Measurements from ENCODE around the gene IGSF11. TPM values are rescaled to one million over a fixed set of nuclear protein-coding genes. Genes with fewer than 3 reads are reported as not detected.

The IGSF11 gene
- total RNA-seq, 4 donors from 2014 or later, result 17.7 to 72.3 (median 34.7) TPM

DNA sequence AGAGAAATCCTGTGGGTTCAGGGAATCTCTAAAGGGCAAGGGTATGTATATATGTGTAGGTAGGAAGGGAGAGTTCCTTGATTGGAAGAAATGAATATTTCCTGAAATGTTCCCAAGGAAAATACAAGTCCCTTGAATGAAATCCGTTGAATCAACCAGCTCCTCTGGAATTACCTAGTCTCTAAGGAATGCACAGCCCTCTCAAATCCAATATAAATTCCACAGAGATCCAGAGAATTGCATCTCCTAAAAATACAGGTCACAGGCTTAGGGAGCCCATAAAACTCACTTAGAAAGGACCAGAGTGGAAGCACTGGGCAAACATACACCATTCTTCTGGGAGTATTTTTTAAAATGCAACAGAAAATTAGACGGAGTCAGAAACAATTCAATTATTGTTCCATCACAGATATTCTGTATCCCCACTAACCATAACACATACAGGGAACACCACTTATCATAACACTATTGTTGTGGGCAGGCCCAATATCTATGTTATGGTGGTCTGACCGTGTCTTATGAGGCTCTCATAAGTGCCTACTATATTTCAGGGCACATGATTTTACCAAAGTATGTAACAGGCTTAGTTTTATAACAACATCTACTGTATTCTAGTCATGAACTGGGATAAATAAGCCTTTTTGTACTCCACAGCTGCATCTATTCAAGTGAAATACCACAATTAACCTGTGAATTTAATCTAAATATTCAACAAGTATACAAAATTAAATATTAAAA, 43.7 kb downstream of the IGSF11 start:
- Histone ChIP-seq H3K27ac (peak overlapping the region; percentile 74 to 92 (median 82)), H3K9me3 (no peaks in the 10 kb centered on the region), H3K36me3 (no peaks in the 10 kb centered on the region), H3K4me3 (no peak overlapping the region), H3K27me3 (no peaks in the 10 kb centered on the region), H3K4me1 (peaks cover 0 to 41% (median 18%) of the 10 kb centered on the region in 4 donors)
- 14 to 30% methylated on average over 3 of the region's 3 CpGs for WGBS, 2 donors
- TF ChIP-seq POLR2A (IDR thresholded peaks at IDR 0.05) (no peak), EP300 (IDR thresholded peaks at IDR 0.05) (no peak)
- TF ChIP-seq, protein P1, sequence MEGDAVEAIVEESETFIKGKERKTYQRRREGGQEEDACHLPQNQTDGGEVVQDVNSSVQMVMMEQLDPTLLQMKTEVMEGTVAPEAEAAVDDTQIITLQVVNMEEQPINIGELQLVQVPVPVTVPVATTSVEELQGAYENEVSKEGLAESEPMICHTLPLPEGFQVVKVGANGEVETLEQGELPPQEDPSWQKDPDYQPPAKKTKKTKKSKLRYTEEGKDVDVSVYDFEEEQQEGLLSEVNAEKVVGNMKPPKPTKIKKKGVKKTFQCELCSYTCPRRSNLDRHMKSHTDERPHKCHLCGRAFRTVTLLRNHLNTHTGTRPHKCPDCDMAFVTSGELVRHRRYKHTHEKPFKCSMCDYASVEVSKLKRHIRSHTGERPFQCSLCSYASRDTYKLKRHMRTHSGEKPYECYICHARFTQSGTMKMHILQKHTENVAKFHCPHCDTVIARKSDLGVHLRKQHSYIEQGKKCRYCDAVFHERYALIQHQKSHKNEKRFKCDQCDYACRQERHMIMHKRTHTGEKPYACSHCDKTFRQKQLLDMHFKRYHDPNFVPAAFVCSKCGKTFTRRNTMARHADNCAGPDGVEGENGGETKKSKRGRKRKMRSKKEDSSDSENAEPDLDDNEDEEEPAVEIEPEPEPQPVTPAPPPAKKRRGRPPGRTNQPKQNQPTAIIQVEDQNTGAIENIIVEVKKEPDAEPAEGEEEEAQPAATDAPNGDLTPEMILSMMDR (IDR thresholded peaks at IDR 0.05), result no peak
- no peak for DNase-seq (ENCODE audit: low spot score in 2 of 2)

DNA sequence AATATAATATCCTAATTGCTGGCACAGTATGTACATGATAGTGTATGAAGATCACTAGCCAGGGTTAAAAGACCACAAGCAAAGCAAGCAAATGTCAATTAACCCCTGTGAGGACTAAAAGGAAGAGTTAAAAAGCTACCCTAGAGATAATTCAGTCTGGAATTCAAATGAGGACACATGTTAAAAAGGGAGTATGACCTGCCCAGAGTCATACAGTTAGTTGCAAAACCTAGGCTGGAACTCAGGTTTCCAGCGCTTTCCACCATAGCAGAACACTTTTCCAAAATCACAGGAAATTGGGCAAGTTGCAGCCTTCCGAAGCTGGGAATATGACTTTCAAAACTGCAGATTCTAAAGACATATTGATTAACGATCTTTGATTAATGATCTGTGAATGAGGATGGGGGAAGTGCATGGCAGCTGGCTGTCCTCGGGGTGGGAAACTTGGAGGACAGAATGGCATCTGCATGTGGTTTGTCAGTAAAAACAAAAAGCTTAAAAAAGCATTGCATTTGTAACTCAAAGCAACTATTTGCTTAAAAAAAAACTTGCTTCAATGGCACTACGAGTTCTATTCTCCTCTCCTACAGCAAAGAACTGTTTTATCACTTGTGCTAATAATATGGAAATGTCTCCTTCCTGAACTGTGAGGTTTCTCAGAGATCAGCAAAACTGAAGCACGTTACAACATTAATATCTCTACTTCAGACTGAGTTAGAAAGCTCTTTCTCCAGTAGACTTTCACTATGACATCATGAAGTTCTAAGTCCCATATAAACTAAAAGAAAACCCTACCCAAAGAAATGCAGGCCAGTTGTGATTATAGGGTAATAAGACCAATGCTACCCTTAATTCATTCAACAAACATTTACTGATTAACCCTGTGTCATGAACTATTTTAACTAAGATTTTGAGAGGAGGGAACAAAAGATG, 46.2 kb downstream of the IGSF11 start:
- H3K4me1 ChIP-seq, result peaks cover 0 to 43% (median 18%) of the 10 kb centered on the region in 4 donors

DNA sequence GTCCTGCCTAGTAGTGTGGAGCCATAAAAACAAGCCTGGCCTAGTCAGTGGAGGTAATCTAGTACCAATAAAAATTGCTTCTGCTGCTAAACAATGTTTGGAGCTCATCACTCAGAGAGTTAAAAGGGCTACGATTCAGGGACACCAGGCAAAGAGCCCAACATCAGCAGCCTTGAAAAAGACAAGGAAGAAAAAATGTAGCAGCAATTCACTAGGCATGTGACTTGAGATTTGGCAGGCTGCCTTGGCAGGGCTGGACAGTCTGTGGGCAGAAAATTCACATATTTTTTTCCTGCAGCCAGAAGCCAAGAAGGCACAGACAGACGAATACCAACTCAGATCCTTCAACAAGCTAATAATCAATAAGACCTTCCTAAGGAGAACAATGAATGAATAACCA, 47.2 kb downstream of the IGSF11 start:
- peaks cover 0 to 43% (median 16%) of the 10 kb centered on the region in 4 donors for H3K4me1 ChIP-seq
- 8 to 13% methylated on average over 2 of the region's 2 CpGs for WGBS, 2 donors
- no peaks in the 10 kb centered on the region for H3K9me3 ChIP-seq
- H3K27me3 ChIP-seq, result no peaks in the 10 kb centered on the region
- no peaks in the 10 kb centered on the region for H3K36me3 ChIP-seq
- peak; percentile 64 to 89 for TF ChIP-seq EP300 (IDR thresholded peaks at IDR 0.05)
- TF ChIP-seq, protein P1 (IDR thresholded peaks at IDR 0.05), result no peak
- H3K27ac ChIP-seq, result peak overlapping the region; percentile 43 to 92 (median 79)
- no peak overlapping the region for H3K4me3 ChIP-seq
- peak; percentile 58 to 63 for DNase-seq (ENCODE audit: low spot score in 2 of 2)

More for the DNA sequence above, 46.2 kb downstream of the IGSF11 start:
- DNase-seq (ENCODE audit: low spot score in 2 of 2), result no peak
- TF ChIP-seq, protein P1 (IDR thresholded peaks at IDR 0.05), result no peak
- TF ChIP-seq EP300 (IDR thresholded peaks at IDR 0.05) (no peak), POLR2A (IDR thresholded peaks at IDR 0.05) (no peak)
- H3K9me3 ChIP-seq, result no peaks in the 10 kb centered on the region
- 31 to 36% methylated on average over 6 of the region's 6 CpGs for WGBS, 2 donors
- no peak overlapping the region for H3K4me3 ChIP-seq
- H3K27me3 ChIP-seq, result no peaks in the 10 kb centered on the region
- peak overlapping the region; percentile 70 to 92 (median 81) for H3K27ac ChIP-seq
- no peaks in the 10 kb centered on the region for H3K36me3 ChIP-seq

DNA sequence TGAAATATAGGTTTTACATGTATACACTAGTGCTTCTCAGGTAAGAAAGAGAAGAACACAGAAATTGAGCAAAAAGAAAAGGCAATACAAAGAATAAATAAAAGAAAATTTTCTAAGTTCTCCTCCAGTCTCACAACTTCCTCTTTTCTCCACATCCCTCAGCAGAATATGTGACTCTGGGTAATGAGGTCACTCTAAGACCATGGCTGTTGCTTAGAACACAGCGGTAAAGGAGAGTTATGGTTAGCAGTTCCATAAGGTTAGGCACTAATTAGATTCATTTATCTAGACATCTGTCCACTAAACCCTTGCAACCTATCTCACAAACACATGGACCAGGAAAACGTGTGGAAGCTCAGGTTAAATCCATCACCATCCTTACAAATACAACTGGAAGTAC, 47.9 kb downstream of the IGSF11 start:
- WGBS, 2 donors, result 56 to 59% methylated on average over 2 of the region's 2 CpGs
- TF ChIP-seq, protein P1 (IDR thresholded peaks at IDR 0.05), result no peak
- no peak for TF ChIP-seq EP300 (IDR thresholded peaks at IDR 0.05)
- TF ChIP-seq POLR2A (IDR thresholded peaks at IDR 0.05), result no peak

More for the DNA sequence above, 47.9 kb downstream of the IGSF11 start:
- no peaks in the 10 kb centered on the region for H3K9me3 ChIP-seq
- no peaks in the 10 kb centered on the region for H3K27me3 ChIP-seq
- H3K36me3 ChIP-seq, result no peaks in the 10 kb centered on the region
- no peak for DNase-seq (ENCODE audit: low spot score in 2 of 2)
- H3K4me1 ChIP-seq, result peaks cover 0 to 43% (median 14%) of the 10 kb centered on the region in 4 donors
- H3K4me3 ChIP-seq, result no peak overlapping the region
- H3K27ac ChIP-seq, result peak overlapping the region; percentile 43 to 88 (median 72)
